Lower leg skin (tissue), 4 donors: ENCODE data around the gene SWAP70. TPM values are rescaled to one million over a fixed set of nuclear protein-coding genes. Genes with fewer than 3 reads are reported as not detected.
"Not testable (repeated sequence)": the region's sequence is repeated elsewhere in the genome, so short reads cannot be mapped to it uniquely, and the experiment has no call there.

Experiments used
- DNase-seq, 2 donors: peaks; one replicate each; pipeline ENCODE4 v3.0.0-alpha.2; 2019; ENCODE audit warnings: low spot score in 2 of 2
- H3K4me3 ChIP-seq: fragments of 200-600 bp; sonication (generic); 2 replicates; pipeline ENCODE4 v1.5.1; 2017; ENCODE audit warnings: mild to moderate bottlenecking, low read depth; ENCODE audit not compliant: poor library complexity, severe bottlenecking
- POLR2A ChIP-seq, 2 donors: fragments of 450-650 bp; IDR thresholded peaks; one replicate each; pipeline ENCODE4 v1.6.1; 2016 to 2017; ENCODE audit warnings: antibody characterized with exemption in 2 of 2, mild to moderate bottlenecking in 1 of 2, moderate library complexity in 1 of 2
- WGBS, 2 donors: methylation state at CpG; one replicate each; pipeline ENCODE4 v1.1.5; 2018; 5-methylcytosine and 5-hydroxymethylcytosine counted together
- intact Hi-C: fragments of 100-400 bp; cut with DNase I; formaldehyde crosslinking; loops from one replicate; pipeline ENCODE4 v1.15.0; 2023; ENCODE audit warnings: low total_unique reads
- total RNA-seq, 4 donors: library from RNA; depleted of rRNA; stranded (reverse); fragments of >200 nt; gene quantifications; one replicate each; pipeline ENCODE4 v1.1.0, GENCODE V29; 2016
- TF ChIP-seq, protein P1 (sequence below), 3 donors: fragments of 450-650 bp; IDR thresholded peaks; one replicate each; pipeline ENCODE4 v1.5.1; 2016; ENCODE audit warnings: antibody characterized with exemption in 3 of 3, mild to moderate bottlenecking in 3 of 3, moderate library complexity in 2 of 3

The SWAP70 gene
- total RNA-seq, 4 donors from 2014 or later = 40.8 to 83.1 (median 56.3) TPM

DNA sequence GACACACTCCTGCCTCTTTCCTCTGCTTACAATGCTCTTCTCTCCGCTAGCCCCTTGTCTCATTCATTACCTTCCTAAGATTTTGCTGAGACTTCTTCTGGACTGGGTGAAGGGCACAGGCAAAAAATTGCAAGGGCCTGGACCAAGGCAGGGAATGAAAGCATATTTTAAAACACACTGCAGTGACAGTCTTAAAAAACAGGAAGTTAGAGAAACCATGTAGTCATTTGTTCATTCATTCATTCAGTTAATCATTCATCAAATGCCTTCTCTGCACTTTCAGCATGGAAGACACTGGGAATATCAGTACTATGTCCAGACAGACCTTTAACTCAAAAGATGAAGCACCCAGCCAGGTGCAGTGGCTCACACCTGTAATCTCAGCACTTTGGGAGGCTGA is 44.9 kb upstream of the SWAP70 start:
- WGBS, 2 donors = 86 to 97% methylated on average over 1 of the region's 1 CpG
- no peak overlapping the region for H3K4me3 ChIP-seq
- no peak for DNase-seq
- TF ChIP-seq POLR2A (IDR thresholded peaks at IDR 0.05) = no peak
- TF ChIP-seq, protein P1, sequence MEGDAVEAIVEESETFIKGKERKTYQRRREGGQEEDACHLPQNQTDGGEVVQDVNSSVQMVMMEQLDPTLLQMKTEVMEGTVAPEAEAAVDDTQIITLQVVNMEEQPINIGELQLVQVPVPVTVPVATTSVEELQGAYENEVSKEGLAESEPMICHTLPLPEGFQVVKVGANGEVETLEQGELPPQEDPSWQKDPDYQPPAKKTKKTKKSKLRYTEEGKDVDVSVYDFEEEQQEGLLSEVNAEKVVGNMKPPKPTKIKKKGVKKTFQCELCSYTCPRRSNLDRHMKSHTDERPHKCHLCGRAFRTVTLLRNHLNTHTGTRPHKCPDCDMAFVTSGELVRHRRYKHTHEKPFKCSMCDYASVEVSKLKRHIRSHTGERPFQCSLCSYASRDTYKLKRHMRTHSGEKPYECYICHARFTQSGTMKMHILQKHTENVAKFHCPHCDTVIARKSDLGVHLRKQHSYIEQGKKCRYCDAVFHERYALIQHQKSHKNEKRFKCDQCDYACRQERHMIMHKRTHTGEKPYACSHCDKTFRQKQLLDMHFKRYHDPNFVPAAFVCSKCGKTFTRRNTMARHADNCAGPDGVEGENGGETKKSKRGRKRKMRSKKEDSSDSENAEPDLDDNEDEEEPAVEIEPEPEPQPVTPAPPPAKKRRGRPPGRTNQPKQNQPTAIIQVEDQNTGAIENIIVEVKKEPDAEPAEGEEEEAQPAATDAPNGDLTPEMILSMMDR (IDR thresholded peaks at IDR 0.05) = no peak
- intact Hi-C loops = no loop called here

DNA sequence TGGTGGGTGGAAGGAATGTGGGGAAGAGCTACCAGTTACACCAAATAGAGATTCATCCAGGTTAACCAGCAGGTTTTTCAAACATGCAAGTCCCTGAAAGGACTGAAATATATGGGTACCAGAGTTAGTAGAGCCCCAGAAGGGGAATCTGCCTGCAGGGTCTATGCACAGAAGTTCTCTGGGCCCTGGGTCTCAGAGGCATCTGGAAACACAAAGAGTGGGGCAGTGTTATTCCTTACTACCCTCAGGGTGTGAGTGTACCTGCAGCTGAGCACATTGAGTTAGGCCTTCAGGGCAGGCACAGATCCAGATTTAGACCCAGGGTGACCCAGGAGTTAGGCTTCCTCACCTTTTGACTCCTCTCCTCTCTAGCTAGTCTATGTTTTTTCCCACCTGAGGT is 43.9 kb upstream of the SWAP70 start:
- H3K4me3 ChIP-seq = no peak overlapping the region
- no peak for DNase-seq
- intact Hi-C loops = no loop called here
- TF ChIP-seq POLR2A (IDR thresholded peaks at IDR 0.05) = no peak
- TF ChIP-seq, protein P1 (IDR thresholded peaks at IDR 0.05) = no peak

DNA sequence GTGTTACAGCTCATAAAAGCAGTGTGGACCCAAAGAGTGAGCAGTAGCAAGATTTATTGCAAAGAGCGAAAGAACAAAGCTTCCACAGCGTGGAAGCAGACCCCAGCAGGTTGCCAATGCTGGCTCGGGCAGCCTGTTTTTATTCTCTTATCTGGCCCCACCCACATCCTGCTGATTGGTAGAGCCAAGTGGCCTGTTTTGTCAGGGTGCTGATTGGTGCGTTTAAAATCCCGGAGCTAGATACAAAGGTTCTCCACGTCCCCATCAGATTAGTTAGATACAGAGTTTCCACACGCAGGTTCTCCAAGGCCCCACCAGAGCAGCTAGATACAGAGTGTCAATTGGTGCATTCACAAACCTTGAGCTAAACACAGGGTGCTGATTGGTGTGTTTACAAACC is 41.5 kb upstream of the SWAP70 start:
- H3K4me3 ChIP-seq, DNase-seq, intact Hi-C loops: not testable (repeated sequence)
- 85 to 90% methylated on average over 7 of the region's 7 CpGs for WGBS, 2 donors

DNA sequence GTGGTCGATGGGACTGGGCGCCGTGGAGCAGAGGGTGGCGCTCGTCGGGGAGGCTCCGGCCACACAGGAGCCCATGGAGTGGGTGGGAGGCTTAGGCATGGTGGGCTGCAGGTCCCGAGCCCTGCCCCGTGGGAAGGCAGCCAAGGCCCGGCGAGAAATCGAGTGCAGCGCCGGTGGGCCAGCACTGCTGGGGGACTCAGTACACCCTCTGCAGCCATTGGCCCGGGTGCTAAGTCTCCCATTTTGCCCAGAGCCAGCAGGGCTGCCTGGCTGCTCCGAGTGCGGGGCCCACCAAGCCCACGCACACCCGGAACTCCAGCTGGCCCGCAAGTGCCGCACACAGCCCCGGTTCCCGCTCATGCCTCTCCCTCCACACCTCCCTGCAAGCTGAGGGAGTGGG is 40.8 kb upstream of the SWAP70 start:
- H3K4me3 ChIP-seq, intact Hi-C loops, DNase-seq: not testable (repeated sequence)
- WGBS, 2 donors = 94 to 98% methylated on average over 16 to 22 of the region's 23 CpGs

DNA sequence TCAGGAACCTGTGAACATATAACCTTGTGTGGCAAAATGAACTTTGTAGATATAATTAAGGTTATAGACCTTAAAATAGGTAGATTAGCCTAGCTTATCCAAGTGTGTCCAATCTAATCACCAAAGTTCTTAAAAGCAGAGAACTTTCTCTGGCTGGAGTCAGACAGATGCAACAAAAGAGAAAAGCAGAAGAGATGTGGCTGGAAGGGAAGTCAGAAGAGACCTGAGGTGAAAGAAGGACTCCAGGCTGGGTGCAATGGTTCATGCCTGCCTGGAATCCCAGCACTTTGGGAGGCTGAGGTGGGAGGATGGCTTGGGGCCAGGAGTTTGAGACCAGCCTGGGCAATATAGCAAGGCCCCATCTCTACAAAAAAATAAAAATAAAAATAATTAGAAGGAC is 39.4 kb upstream of the SWAP70 start:
- intact Hi-C loops = no loop called here
- TF ChIP-seq, protein P1 (IDR thresholded peaks at IDR 0.05) = no peak
- no peak for TF ChIP-seq POLR2A (IDR thresholded peaks at IDR 0.05)
- no peak overlapping the region for H3K4me3 ChIP-seq

DNA sequence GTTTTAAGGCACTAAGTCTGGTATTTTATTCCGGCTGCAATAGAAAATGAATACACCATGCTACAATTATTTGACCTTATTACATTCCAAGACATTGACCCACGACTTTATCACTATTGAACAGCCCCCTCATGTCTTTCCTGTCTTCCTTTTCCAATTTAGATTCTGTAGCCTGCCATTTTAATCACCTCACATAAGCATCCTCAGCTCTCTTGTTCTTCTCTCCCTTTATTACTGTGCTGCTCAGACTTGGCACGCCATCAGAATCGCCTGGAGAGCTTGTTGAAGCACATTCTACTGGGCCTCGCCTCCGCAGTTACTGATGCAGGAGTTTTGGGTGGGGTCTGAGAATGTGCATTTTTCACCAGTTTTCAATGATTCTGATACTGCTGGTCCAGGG is 38.7 kb upstream of the SWAP70 start:
- DNase-seq = no peak
- TF ChIP-seq POLR2A (IDR thresholded peaks at IDR 0.05) = no peak
- TF ChIP-seq, protein P1 (IDR thresholded peaks at IDR 0.05) = no peak
- 42% methylated on average over 6 of the region's 6 CpGs for WGBS, 2 donors
- intact Hi-C loops = no loop called here
- H3K4me3 ChIP-seq = no peak overlapping the region

More for the DNA sequence above, 39.4 kb upstream of the SWAP70 start:
- DNase-seq = no peak

DNA sequence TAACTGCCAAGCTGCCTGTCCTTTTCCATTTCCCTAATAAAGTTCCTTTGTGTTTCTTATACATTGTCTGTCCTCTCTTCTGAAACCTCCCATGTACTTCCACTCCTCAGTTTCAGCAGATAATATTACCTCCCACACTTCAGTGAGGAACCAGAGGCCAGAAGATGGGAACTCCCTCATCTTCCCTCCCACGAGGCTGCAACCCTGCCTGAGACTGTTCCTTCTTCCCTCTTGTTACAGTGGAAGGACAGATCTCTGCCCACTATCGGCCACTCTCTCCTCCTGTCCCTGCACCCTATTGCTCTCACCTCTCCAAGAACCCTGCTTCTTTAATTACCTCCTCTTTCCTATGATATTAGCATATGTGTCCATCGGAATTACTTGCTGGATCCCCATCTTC is 38.1 kb upstream of the SWAP70 start:
- 62 to 68% methylated on average over 3 of the region's 3 CpGs for WGBS, 2 donors
- no peak overlapping the region for H3K4me3 ChIP-seq
- TF ChIP-seq, protein P1 (IDR thresholded peaks at IDR 0.05) = no peak
- no peak for TF ChIP-seq POLR2A (IDR thresholded peaks at IDR 0.05)
- DNase-seq = no peak
- intact Hi-C loops = no loop called here
